Fibroblast of skin of left biceps (primary cell): Measurements from ENCODE around the gene SUPT7L.

Source experiments
- DNase-seq, 2 experiments: peaks; one replicate each; pipeline ENCODE4 v3.0.0-alpha.2; 2013; ENCODE audit warnings: low read depth in 2 of 2

Gene SUPT7L

GRCh38 chr2:27663285-27664153 lies at the start of gene SUPT7L, which contains the start of gene SLC4A1AP:
Gene SUPT7L, minus strand, starts transcription at chr2:27663614. Its CDS starts 1,422 bp downstream, at chr2:27662192.
Gene SLC4A1AP, plus strand, starts transcription at chr2:27663889. Its CDS starts 26 bp downstream, at chr2:27663915.
- DNase-seq = peak; percentile 68 to 70

- DNase-seq = no peak
These were observed 49.8 kb upstream of the SUPT7L start for GRCh38 chr2:27713201-27713600.

- no peak for DNase-seq
These were observed 49.1 kb upstream of the SUPT7L start for GRCh38 chr2:27712522-27712921.

GRCh38 chr2:27711804-27712203 lies 48.4 kb upstream of the SUPT7L start:
- no peak for DNase-seq

- DNase-seq = no peak
These were observed 47.4 kb upstream of the SUPT7L start for GRCh38 chr2:27710640-27711430.

GRCh38 chr2:27709960-27710575 lies 46.7 kb upstream of the SUPT7L start:
- no peak for DNase-seq

- no peak for DNase-seq
These were observed 45.9 kb upstream of the SUPT7L start for GRCh38 chr2:27709326-27709725.

- no peak for DNase-seq
These were observed 45.3 kb upstream of the SUPT7L start for GRCh38 chr2:27708666-27709065.

GRCh38 chr2:27708257-27708654 lies 44.8 kb upstream of the SUPT7L start:
- no peak for DNase-seq

- DNase-seq = no peak
These were observed 44.2 kb upstream of the SUPT7L start for GRCh38 chr2:27707462-27708256.

- peak; percentile 73 for DNase-seq
These were observed 42.6 kb upstream of the SUPT7L start for GRCh38 chr2:27705851-27706622.

GRCh38 chr2:27704342-27704876 lies 41.0 kb upstream of the SUPT7L start:
- DNase-seq = no peak

GRCh38 chr2:27703638-27704341 lies 40.4 kb upstream of the SUPT7L start:
- DNase-seq = peak; percentile 92 to 93

- no peak for DNase-seq
These were observed 38.9 kb upstream of the SUPT7L start for GRCh38 chr2:27702302-27702701.

GRCh38 chr2:27701676-27702075 lies 38.3 kb upstream of the SUPT7L start:
- DNase-seq = no peak

- DNase-seq = no peak
These were observed 34.2 kb upstream of the SUPT7L start for GRCh38 chr2:27697660-27698059.

- DNase-seq = no peak
These were observed 26.6 kb upstream of the SUPT7L start for GRCh38 chr2:27690052-27690451.

- DNase-seq = no peak
These were observed 26.0 kb upstream of the SUPT7L start for GRCh38 chr2:27689424-27689823.

GRCh38 chr2:27687232-27687631 lies 23.8 kb upstream of the SUPT7L start:
- DNase-seq = no peak

GRCh38 chr2:27685577-27685976 lies 22.2 kb upstream of the SUPT7L start:
- DNase-seq = no peak
